Measurements from ENCODE around the gene SDCBP2. TPM values are rescaled to one million over a fixed set of nuclear protein-coding genes. Genes with fewer than 3 reads are reported as not detected.
A peak's percentile ranks its signal among the peaks of the same experiment; 100 is the strongest.

SDCBP2 gene
- total and polyA plus RNA-seq, 2 of the 13 experiments (the other 11 are each of a cell fraction or from before 2014, with no cell fraction given), result 1.2 to 2.4 TPM

DNA sequence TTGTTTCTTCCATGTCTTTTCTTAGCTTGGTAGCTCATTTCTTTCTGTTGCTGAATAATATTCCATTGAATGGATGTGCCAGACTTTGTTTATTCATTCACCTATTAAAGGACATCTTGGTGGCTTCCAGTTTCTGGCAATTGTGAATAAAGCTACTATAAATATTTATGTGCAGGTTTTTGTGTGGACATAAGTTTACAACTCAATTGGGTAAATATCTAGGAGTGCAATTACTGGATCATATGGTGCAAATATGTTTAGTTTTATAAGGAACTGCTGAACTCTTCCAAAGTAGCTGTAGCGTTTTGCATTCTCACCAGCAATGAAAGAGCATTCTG lies 16.8 kb upstream of the SDCBP2 start:
- no peak overlapping the region for H3K4me3 ChIP-seq (replicated peaks in 1 of 3; ENCODE audit: insufficient read depth in 1 of 3, low read depth in 2 of 3, low read length in 3 of 3)
- no peaks in the 10 kb centered on the region for H3K4me1 ChIP-seq (ENCODE audit: insufficient read depth, low read length)
- 94% methylated on average over 1 of the region's 1 CpG for WGBS (ENCODE audit: low lambda C conversion rate)
- peaks cover 0 to 6% of the 10 kb centered on the region in 2 experiments; a peak in 1 of 5 replicates for H3K36me3 ChIP-seq (replicated peaks in 1 of 2; ENCODE audit: control insufficient read depth in 1 of 2, insufficient read depth in 2 of 2, low read length in 2 of 2)
- no peaks in the 10 kb centered on the region for H3K27me3 ChIP-seq (ENCODE audit: control insufficient read depth in 1 of 2, insufficient read depth in 2 of 2, low read length in 2 of 2)
- DNase-seq (ENCODE audit: low spot score), result no peak
- intact Hi-C loops (cut with micrococcal nuclease; ENCODE audit: unreplicated experiment), result no loop called here
- no peak overlapping the region for H3K9ac ChIP-seq (ENCODE audit: insufficient read depth, low read depth, low read length)
- H3K9me3 ChIP-seq (ENCODE audit: low read length), result peaks cover 14% of the 10 kb centered on the region
- no peak overlapping the region for H3K4me2 ChIP-seq (ENCODE audit: low read depth, low read length)
- TF ChIP-seq ZNF7 (CRISPR knock-in tag; IDR thresholded peaks at IDR 0.05) (peak; percentile 50), ZNF724P (CRISPR knock-in tag; IDR thresholded peaks at IDR 0.05; ENCODE audit: borderline replicate concordance) (no peak), FOXC1 (CRISPR knock-in tag; IDR thresholded peaks at IDR 0.05; ENCODE audit: borderline replicate concordance) (no peak), NONO (IDR thresholded peaks at IDR 0.05) (no peak), NONO (CRISPR knock-in tag; conservative IDR thresholded peaks at IDR 0.05) (no peak), BRF2 (CRISPR knock-in tag; IDR thresholded peaks at IDR 0.05) (no peak)
- no peaks in the 10 kb centered on the region for H3K79me2 ChIP-seq (ENCODE audit: insufficient read depth, low read length)
- ChIA-PET CTCF (ENCODE audit: low intra/inter-chr PET ratio, low total read pairs) (no interaction called here), POLR2A (interaction anchor here (1.0 kb wide), 1 partner anchor 20 kb away, joined by 3 read pairs; no protein-coding TSS in a partner anchor)
- BruUV-seq (replicated peaks), result no TSS peak
- FAIRE-seq, result no peak
- no peak overlapping the region for H2AFZ ChIP-seq (ENCODE audit: low read length)
- H3K27ac ChIP-seq (ENCODE audit: extremely low read length, insufficient read depth, low read length), result no peak overlapping the region
- in situ Hi-C loops (cut with HindIII; ENCODE audit: extremely low pct_ligation_motif_present, low pct_unique_long_range_greater_than_20kb), result no loop called here
- no peak for ATAC-seq
- 0 out of 2 replicates have a peak, but pooled peaks cover 3% of the 10 kb centered on the region for H4K20me1 ChIP-seq (ENCODE audit: insufficient read depth, low read length)

- no TSS peak for BruUV-seq (replicated peaks)
- Histone ChIP-seq H3K36me3 (replicated peaks in 1 of 2; ENCODE audit: control insufficient read depth in 1 of 2, insufficient read depth in 2 of 2, low read length in 2 of 2) (peaks cover 0 to under 1% of the 10 kb centered on the region in 2 experiments; a peak in 1 of 5 replicates), H3K4me1 (ENCODE audit: insufficient read depth, low read length) (no peaks in the 10 kb centered on the region), H3K4me3 (replicated peaks in 1 of 3; ENCODE audit: insufficient read depth in 1 of 3, low read depth in 2 of 3, low read length in 3 of 3) (no peak overlapping the region), H3K79me2 (ENCODE audit: insufficient read depth, low read length) (no peaks in the 10 kb centered on the region), H3K9me3 (ENCODE audit: low read length) (peaks cover 14% of the 10 kb centered on the region), H3K27me3 (ENCODE audit: control insufficient read depth in 1 of 2, insufficient read depth in 2 of 2, low read length in 2 of 2) (no peaks in the 10 kb centered on the region), H3K4me2 (ENCODE audit: low read depth, low read length) (no peak overlapping the region), H3K27ac (ENCODE audit: extremely low read length, insufficient read depth, low read length) (no peak overlapping the region), H4K20me1 (ENCODE audit: insufficient read depth, low read length) (0 out of 2 replicates have a peak, but pooled peaks cover 3% of the 10 kb centered on the region), H2AFZ (ENCODE audit: low read length) (no peak overlapping the region), H3K9ac (ENCODE audit: insufficient read depth, low read depth, low read length) (no peak overlapping the region)
- intact Hi-C loops (cut with micrococcal nuclease; ENCODE audit: unreplicated experiment), result no loop called here
- ATAC-seq, result no peak
- 98% methylated on average over 4 of the region's 4 CpGs for WGBS (ENCODE audit: low lambda C conversion rate)
- FAIRE-seq, result no peak
- ChIA-PET POLR2A (interaction anchor here (1.0 kb wide), 1 partner anchor 20 kb away, joined by 3 read pairs; no protein-coding TSS in a partner anchor), CTCF (ENCODE audit: low intra/inter-chr PET ratio, low total read pairs) (no interaction called here)
- DNase-seq (ENCODE audit: low spot score), result no peak
- in situ Hi-C loops (cut with HindIII; ENCODE audit: extremely low pct_ligation_motif_present, low pct_unique_long_range_greater_than_20kb), result no loop called here
- TF ChIP-seq TEAD2 (CRISPR knock-in tag; IDR thresholded peaks at IDR 0.05) (no peak), MED1 (CRISPR knock-in tag; IDR thresholded peaks at IDR 0.05) (no peak), SP4 (CRISPR knock-in tag; IDR thresholded peaks at IDR 0.05) (no peak), ZNF672 (CRISPR knock-in tag; IDR thresholded peaks at IDR 0.05) (no peak), ZNF766 (CRISPR knock-in tag; IDR thresholded peaks at IDR 0.05; ENCODE audit: borderline replicate concordance) (no peak), POLR2G (IDR thresholded peaks at IDR 0.05; ENCODE audit: low read depth, low read length) (peak; percentile 21; the same call in 1 of the 2 replicates), ZNF607 (CRISPR knock-in tag; IDR thresholded peaks at IDR 0.05; ENCODE audit: borderline replicate concordance) (no peak), SP2 (CRISPR knock-in tag; IDR thresholded peaks at IDR 0.05) (no peak), CBFB (CRISPR knock-in tag; IDR thresholded peaks at IDR 0.05) (no peak), ZNF570 (CRISPR knock-in tag; IDR thresholded peaks at IDR 0.05; ENCODE audit: borderline replicate concordance) (no peak), THAP11 (CRISPR knock-in tag; IDR thresholded peaks at IDR 0.05) (no peak), BRCA1 (CRISPR knock-in tag; IDR thresholded peaks at IDR 0.05) (no peak)
- TF ChIP-seq, protein P1, sequence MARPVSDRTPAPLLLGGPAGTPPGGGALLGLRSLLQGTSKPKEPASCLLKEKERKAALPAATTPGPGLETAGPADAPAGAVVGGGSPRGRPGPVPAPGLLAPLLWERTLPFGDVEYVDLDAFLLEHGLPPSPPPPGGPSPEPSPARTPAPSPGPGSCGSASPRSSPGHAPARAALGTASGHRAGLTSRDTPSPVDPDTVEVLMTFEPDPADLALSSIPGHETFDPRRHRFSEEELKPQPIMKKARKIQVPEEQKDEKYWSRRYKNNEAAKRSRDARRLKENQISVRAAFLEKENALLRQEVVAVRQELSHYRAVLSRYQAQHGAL (CRISPR knock-in tag; IDR thresholded peaks at IDR 0.05; ENCODE audit: not compliant biosample characterization), result no peak
Measured at GRCh38 chr20:1345030-1345755, 16.3 kb upstream of the SDCBP2 start.
